ENCODE data around the gene UACA. TPM values are rescaled to one million over a fixed set of nuclear protein-coding genes. Genes with fewer than 3 reads are reported as not detected.

The UACA gene
- total and polyA plus RNA-seq, 2 donors = 12.8 to 195 TPM

DNA sequence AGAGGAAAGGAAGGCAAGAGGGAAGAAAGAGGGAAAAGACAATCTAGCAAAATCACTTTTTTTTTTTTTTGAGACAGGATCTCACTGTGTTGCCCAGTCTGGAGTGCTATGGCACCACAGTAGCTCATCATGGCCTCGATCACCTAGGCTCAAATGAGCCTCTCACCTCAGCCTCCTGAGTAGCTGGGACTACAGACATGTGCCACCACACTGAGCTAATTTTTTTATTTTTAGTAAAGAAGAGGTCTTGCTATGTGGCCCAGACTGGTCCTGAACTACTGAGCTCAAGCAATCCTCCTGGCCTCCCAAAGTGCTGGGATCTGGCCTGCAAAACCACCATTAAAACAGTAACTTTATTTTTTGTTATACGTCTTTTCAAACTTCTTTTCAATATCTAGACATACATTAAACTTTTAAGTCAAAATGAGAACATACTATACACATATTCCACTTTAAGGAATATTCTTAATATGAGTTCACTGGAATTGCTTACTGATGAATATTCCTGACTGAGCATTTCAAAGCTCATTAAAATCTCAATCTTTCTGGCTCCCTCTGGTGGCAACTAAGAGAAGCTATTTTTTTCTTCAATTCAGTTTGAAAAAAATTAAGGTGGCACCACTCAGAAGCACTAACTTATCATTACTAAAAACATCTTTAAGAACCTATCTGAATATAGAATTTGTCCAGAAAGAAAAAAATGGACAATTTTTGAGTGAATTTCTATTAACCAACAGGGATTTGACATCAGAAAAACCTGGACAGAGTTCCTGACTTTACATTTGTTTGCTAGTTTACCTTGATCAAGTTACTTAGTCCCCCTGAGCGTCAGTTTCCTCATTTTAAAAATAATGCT, 40.9 kb downstream of the UACA start:
- WGBS = 85% methylated on average over 3 of the region's 3 CpGs
- DNase-seq (ENCODE audit: extremely low spot score) = no peak
- no peak overlapping the region for H3K4me3 ChIP-seq (ENCODE audit: low read depth, low read length)
- no peaks in the 10 kb centered on the region for H3K36me3 ChIP-seq (ENCODE audit: insufficient read depth)
- no peaks in the 10 kb centered on the region for H3K4me1 ChIP-seq (ENCODE audit: insufficient read depth)
- H3K27ac ChIP-seq (ENCODE audit: low read depth) = no peak overlapping the region

- peak overlapping the region; percentile 18 for H3K27ac ChIP-seq (ENCODE audit: low read depth)
- H3K36me3 ChIP-seq (ENCODE audit: insufficient read depth) = no peaks in the 10 kb centered on the region
- 88% methylated on average over 3 of the region's 3 CpGs for WGBS
- no peak overlapping the region for H3K4me3 ChIP-seq (ENCODE audit: low read depth, low read length)
- H3K4me1 ChIP-seq (ENCODE audit: insufficient read depth) = no peaks in the 10 kb centered on the region
- DNase-seq (ENCODE audit: extremely low spot score) = no peak
These were observed 42.9 kb downstream of the UACA start for GRCh38 chr15:70720228-70721016.

DNA sequence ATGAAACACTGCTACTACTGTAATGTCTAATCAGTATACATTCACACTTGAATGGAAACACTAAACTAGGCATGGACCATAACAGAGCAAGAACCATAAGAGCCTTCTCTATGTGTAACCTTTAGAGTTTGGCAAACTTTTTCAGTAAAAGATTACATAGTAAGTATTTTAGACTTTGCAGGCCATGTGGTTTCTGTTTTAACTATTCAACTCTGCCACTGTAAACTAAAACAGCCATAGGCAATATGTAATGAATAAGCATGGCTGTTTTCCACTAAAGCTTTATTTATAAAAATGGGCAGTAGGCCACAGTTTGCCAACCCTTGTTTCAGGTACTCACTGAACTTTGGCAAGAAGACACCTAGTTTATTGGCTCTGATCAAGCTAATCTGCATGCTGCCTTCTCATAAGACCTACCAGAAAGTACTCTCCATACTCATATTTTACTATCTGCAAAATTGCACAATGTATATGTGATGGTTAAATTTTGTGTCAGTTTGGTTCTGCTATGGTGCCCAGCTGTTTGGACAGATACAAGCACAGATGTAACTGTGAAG, 46.0 kb downstream of the UACA start:
- H3K36me3 ChIP-seq (ENCODE audit: insufficient read depth) = no peaks in the 10 kb centered on the region
- H3K27ac ChIP-seq (ENCODE audit: low read depth) = no peak overlapping the region
- no peak for DNase-seq (ENCODE audit: extremely low spot score)
- H3K4me1 ChIP-seq (ENCODE audit: insufficient read depth) = no peaks in the 10 kb centered on the region
- no peak overlapping the region for H3K4me3 ChIP-seq (ENCODE audit: low read depth, low read length)

DNA sequence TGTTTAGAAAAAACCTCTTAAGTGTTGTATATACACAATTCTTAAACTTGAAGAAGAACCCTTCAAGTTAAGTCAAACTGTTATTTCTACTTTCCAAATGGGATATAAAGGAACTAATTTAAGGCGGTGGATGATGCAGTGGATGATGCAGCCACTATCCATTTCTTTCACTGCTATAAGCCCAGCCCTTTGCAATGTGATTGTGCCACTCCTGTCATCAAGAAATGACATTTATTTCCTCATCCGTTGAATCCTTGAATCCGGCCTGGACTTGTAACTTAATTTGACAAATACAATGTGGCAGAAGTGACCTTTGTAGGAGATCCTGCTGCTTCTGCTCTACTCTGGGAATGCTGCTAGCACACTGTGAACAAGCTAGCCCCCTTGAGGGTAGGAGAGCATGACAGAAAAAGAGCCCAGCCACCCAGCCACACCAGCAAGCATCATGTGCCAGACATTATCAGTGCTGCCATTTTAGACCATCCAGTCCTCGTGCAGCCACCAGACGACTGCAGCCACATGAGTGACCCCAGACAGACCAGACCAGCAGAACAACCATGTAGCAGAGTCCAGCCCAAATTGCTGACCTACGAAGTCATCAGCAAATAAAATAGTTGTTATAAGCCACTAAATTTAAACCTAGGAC, 47.4 kb downstream of the UACA start:
- no peak overlapping the region for H3K4me3 ChIP-seq (ENCODE audit: low read depth, low read length)
- H3K4me1 ChIP-seq (ENCODE audit: insufficient read depth) = no peaks in the 10 kb centered on the region
- DNase-seq (ENCODE audit: extremely low spot score) = no peak
- H3K27ac ChIP-seq (ENCODE audit: low read depth) = no peak overlapping the region
- WGBS = 62% methylated on average over 6 of the region's 6 CpGs
- no peaks in the 10 kb centered on the region for H3K36me3 ChIP-seq (ENCODE audit: insufficient read depth)

GRCh38 chr15:70714565-70714964, 48.8 kb downstream of the UACA start:
- no peak for DNase-seq (ENCODE audit: extremely low spot score)
- H3K4me1 ChIP-seq (ENCODE audit: insufficient read depth) = no peaks in the 10 kb centered on the region
- H3K4me3 ChIP-seq (ENCODE audit: low read depth, low read length) = no peak overlapping the region
- 23% methylated on average over 3 of the region's 3 CpGs for WGBS
- no peak overlapping the region for H3K27ac ChIP-seq (ENCODE audit: low read depth)
- no peaks in the 10 kb centered on the region for H3K36me3 ChIP-seq (ENCODE audit: insufficient read depth)

- Histone ChIP-seq H3K4me1 (ENCODE audit: insufficient read depth) (no peaks in the 10 kb centered on the region), H3K36me3 (ENCODE audit: insufficient read depth) (no peaks in the 10 kb centered on the region), H3K27ac (ENCODE audit: low read depth) (no peak overlapping the region), H3K4me3 (ENCODE audit: low read depth, low read length) (no peak overlapping the region)
- no peak for DNase-seq (ENCODE audit: extremely low spot score)
- WGBS = 18% methylated on average over 2 of the region's 2 CpGs
These were observed 49.3 kb downstream of the UACA start for GRCh38 chr15:70714015-70714414.

DNA sequence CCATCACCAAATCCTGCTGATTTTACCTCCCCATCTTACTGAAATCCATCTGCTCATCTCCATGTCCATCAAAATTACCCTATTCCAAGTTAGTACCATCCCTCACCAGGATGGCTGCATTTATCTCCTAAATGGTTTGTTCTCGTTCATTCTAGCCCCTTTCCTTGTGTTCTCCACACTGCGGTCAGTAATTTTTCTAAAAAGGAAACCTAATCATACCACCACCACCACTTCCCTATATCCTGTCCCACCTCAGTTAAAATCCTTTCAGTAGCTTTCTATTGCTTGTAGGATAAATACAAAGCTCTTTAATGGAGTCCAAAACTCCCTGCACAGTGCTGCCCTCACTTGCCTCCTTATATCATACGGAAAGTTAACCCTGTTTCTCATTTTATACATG, 51.1 kb downstream of the UACA start:
- no peak for DNase-seq (ENCODE audit: extremely low spot score)
- WGBS = 88% methylated on average over 3 of the region's 3 CpGs
- Histone ChIP-seq H3K4me1 (ENCODE audit: insufficient read depth) (no peaks in the 10 kb centered on the region), H3K27ac (ENCODE audit: low read depth) (no peak overlapping the region), H3K36me3 (ENCODE audit: insufficient read depth) (no peaks in the 10 kb centered on the region), H3K4me3 (ENCODE audit: low read depth, low read length) (no peak overlapping the region)

DNA sequence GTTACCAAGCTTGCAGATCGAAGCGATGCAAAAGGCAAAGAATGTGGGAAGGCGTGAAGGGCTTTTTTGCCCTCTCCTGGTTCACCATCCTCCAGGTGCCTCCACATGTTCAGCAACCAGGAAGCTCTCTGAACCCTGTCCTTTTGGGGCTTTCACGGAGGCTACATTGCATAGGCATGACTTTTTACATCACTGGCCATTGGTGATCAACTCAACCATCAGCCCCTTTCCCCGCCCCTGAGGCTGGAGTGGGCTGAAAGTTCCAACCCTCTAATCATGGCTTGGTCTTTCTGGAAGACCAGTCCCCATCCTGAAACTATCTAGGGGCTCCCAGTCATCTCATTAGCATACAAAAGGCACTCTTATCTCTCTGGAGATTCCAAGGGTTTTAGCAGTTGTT, 52.6 kb downstream of the UACA start:
- Histone ChIP-seq H3K36me3 (ENCODE audit: insufficient read depth) (no peaks in the 10 kb centered on the region), H3K27ac (ENCODE audit: low read depth) (no peak overlapping the region), H3K4me3 (ENCODE audit: low read depth, low read length) (no peak overlapping the region), H3K4me1 (ENCODE audit: insufficient read depth) (no peaks in the 10 kb centered on the region)
- WGBS = 94% methylated on average over 5 of the region's 5 CpGs
- no peak for DNase-seq (ENCODE audit: extremely low spot score)

GRCh38 chr15:70708839-70709238, 54.5 kb downstream of the UACA start:
- no peaks in the 10 kb centered on the region for H3K4me1 ChIP-seq (ENCODE audit: insufficient read depth)
- no peaks in the 10 kb centered on the region for H3K36me3 ChIP-seq (ENCODE audit: insufficient read depth)
- H3K4me3 ChIP-seq (ENCODE audit: low read depth, low read length) = no peak overlapping the region
- DNase-seq (ENCODE audit: extremely low spot score) = no peak
- H3K27ac ChIP-seq (ENCODE audit: low read depth) = no peak overlapping the region
- 74% methylated on average over 3 of the region's 3 CpGs for WGBS

DNA sequence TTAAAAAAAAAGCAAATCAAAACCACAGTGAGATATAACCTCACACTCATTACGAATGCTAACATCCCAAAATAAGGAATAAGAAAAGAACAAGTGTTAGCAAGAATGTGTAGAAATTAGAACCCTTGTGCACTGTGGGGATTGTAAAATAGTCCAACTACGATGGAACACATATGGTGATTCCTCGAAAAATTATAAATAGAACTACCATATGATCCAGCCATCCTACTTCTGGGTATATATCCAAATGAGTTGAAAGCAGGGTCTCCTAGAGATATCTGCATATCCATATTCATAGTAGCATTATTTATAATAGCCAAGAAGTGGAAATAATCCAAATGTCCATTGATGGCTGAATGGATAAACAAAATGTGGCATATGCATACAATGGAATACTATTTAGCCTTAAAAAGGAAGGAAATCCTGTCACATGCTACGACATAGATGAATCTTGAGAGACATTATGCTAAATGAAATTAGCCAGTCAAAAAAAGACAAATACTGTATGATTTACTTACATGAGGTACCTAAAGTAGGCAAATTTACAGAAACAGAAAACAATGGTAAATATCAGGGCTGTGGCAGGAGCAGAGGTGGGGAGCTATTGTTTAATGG, 55.6 kb downstream of the UACA start:
- Histone ChIP-seq H3K36me3 (ENCODE audit: insufficient read depth) (no peaks in the 10 kb centered on the region), H3K27ac (ENCODE audit: low read depth) (no peak overlapping the region), H3K4me3 (ENCODE audit: low read depth, low read length) (no peak overlapping the region), H3K4me1 (ENCODE audit: insufficient read depth) (no peaks in the 10 kb centered on the region)
- 97% methylated on average over 4 of the region's 4 CpGs for WGBS
- no peak for DNase-seq (ENCODE audit: extremely low spot score)

- Histone ChIP-seq H3K4me1 (ENCODE audit: insufficient read depth) (no peaks in the 10 kb centered on the region), H3K36me3 (ENCODE audit: insufficient read depth) (no peaks in the 10 kb centered on the region), H3K4me3 (ENCODE audit: low read depth, low read length) (no peak overlapping the region), H3K27ac (ENCODE audit: low read depth) (no peak overlapping the region)
- 93% methylated on average over 5 of the region's 5 CpGs for WGBS
- no peak for DNase-seq (ENCODE audit: extremely low spot score)
These were observed 58.6 kb downstream of the UACA start for GRCh38 chr15:70704731-70705130.

- WGBS = 95% methylated on average over 2 of the region's 2 CpGs
- Histone ChIP-seq H3K36me3 (ENCODE audit: insufficient read depth) (no peaks in the 10 kb centered on the region), H3K4me3 (ENCODE audit: low read depth, low read length) (no peak overlapping the region), H3K4me1 (ENCODE audit: insufficient read depth) (no peaks in the 10 kb centered on the region), H3K27ac (ENCODE audit: low read depth) (no peak overlapping the region)
- DNase-seq (ENCODE audit: extremely low spot score) = no peak
These were observed 59.2 kb downstream of the UACA start for GRCh38 chr15:70704166-70704565.

DNA sequence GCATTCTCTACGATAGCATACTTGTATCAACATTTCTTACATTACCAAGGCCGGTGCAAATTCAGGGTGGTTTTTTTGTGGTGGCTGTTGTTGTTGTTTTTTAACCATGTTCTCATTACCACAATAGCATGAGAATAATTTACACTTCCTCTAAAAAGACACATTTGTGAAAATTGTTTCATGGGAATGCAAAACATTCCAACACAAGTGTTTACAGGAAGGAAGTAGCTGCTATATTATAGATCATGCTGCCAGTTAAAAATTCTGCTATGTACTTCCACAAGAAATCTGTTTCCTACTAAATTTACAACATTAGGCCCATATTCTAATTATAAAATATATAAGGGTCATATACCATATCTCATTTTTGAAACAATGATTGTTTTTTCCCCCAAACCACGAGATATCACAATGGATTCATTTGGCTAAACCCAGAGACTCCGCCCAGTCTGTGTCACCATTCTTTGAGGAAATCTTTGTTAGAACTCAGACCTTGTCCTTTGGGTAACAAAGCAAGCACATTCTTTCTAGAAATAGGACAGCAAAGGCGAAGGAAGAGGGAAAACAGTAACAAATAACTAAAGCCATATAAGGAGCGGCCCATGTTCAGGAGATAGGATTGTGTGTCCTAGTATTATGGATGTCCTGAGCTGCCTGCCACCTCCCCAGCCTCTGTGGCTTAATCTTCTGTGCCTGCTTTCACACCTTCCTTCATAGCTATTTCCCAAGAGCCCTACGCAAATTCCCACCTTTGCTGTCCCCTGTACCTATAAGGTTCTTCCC, 60.1 kb downstream of the UACA start:
- no peak overlapping the region for H3K4me3 ChIP-seq (ENCODE audit: low read depth, low read length)
- WGBS = 76% methylated on average over 7 of the region's 7 CpGs
- no peak overlapping the region for H3K27ac ChIP-seq (ENCODE audit: low read depth)
- DNase-seq (ENCODE audit: extremely low spot score) = no peak
- H3K4me1 ChIP-seq (ENCODE audit: insufficient read depth) = peaks cover 1% of the 10 kb centered on the region
- H3K36me3 ChIP-seq (ENCODE audit: insufficient read depth) = no peaks in the 10 kb centered on the region
